GM21390 (cell line): ENCODE measurements around the gene DPH1.
A peak's percentile ranks its signal among the peaks of the same experiment; 100 is the strongest.

ENCODE experiments used
- ATAC-seq: cut with Tn5 transposase; IDR thresholded peaks from one replicate; pipeline ENCODE4 v1.9.1; 2021; ENCODE audit not compliant: unreplicated experiment

DPH1 gene

GRCh38 chr17:2049333-2050299 lies 19.7 kb downstream of the DPH1 start:
- ATAC-seq = peak; percentile 41

- no peak for ATAC-seq
Observed at GRCh38 chr17:2050300-2051060, 20.5 kb downstream of the DPH1 start.

GRCh38 chr17:2051061-2051932 lies 21.3 kb downstream of the DPH1 start:
- no peak for ATAC-seq

GRCh38 chr17:2051933-2052559 lies 22.1 kb downstream of the DPH1 start:
- ATAC-seq = no peak

- no peak for ATAC-seq
Observed at GRCh38 chr17:2053380-2054261, 23.7 kb downstream of the DPH1 start.

GRCh38 chr17:2054262-2054511 lies 24.2 kb downstream of the DPH1 start:
- ATAC-seq = no peak

- ATAC-seq = no peak
Observed at GRCh38 chr17:2054512-2055291, 24.7 kb downstream of the DPH1 start, which contains the start of gene HIC1. TSS of gene HIC1 (plus strand) at chr17:2055103. CDS start at chr17:2056691, 1,588 bp downstream.

- no peak for ATAC-seq
Observed at GRCh38 chr17:2055292-2056205, 25.6 kb downstream of the DPH1 start.

GRCh38 chr17:2056206-2057174 lies 26.5 kb downstream of the DPH1 start:
- no peak for ATAC-seq

- ATAC-seq = no peak
Observed at GRCh38 chr17:2057175-2057759, 27.3 kb downstream of the DPH1 start.

- ATAC-seq = no peak
Observed at GRCh38 chr17:2057760-2058585, 28.0 kb downstream of the DPH1 start.

- no peak for ATAC-seq
Observed at GRCh38 chr17:2058586-2059546, 28.9 kb downstream of the DPH1 start.

GRCh38 chr17:2059547-2060384 lies 29.8 kb downstream of the DPH1 start:
- no peak for ATAC-seq

GRCh38 chr17:2060385-2060658 lies 30.4 kb downstream of the DPH1 start:
- no peak for ATAC-seq
